Measurements from ENCODE around the gene SMAD9.

SMAD9 gene

DNA sequence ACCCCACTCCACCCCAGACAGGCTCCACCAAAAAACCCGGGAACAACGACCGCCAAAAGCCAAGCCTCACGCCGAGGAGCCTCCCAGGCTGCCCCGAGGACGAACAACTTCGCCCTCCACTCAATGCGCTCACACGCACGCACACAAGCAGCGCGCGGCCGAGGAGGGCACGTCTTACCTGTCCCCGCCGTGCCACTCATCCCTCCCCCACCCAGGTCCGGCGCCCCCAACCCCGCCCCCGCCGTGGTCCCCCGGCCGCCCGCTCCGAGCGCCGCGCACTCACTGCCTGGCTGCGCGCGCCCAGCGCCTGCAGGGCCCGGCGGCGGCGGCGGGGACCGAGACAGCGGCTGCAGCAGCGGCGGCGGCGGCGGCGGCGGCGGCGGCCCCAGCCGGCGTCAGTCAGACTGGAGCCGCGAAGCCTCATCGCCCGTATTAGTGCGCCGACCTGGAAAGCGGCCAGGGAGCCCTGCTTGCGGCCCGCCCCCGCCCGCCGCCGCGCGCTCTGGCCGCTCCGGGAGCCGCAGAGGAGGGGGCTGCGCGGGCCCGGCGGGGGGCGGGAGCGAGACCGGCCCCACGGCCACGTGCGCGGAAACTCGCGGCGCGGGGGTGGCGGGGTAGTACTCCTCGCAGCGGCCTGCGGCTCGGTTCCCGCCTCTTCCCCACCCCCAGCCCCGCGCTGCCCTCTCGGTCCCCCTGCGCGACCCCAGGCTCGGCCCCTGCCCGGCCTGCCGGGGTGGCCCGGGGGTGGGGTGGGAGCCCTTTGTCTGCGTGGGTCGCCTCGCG lies at the start of gene SMAD9:
Gene SMAD9 (minus strand): TSS at position 406 of the 783 bp plus-strand sequence. CDS start 40,549 bp downstream, outside the sequence.
- Histone ChIP-seq H3K36me3 (ENCODE audit: insufficient read depth, low read length) (no peaks in the 10 kb centered on the region), H3K9ac (ENCODE audit: low read length) (peak within 1 kb of the TSS; percentile 31), H3K4me3 (ENCODE audit: low read depth in 1 of 2, low read length in 2 of 2) (peak within 1 kb of the TSS; percentile 63 to 69), H3K4me1 (ENCODE audit: insufficient read depth, low read length) (peaks cover 31% of the 10 kb centered on the region), H3K27me3 (ENCODE audit: control insufficient read depth in 1 of 2, insufficient read depth in 2 of 2, low read length in 2 of 2) (no peaks in the 10 kb centered on the region), H3K9me3 (ENCODE audit: low read length) (no peaks in the 10 kb centered on the region), H3K27ac (ENCODE audit: low read depth, low read length) (peak within 1 kb of the TSS; percentile 61)

GRCh38 chr13:36966404-36966803 lies 46.4 kb upstream of the SMAD9 start:
- H3K9me3 ChIP-seq (ENCODE audit: low read length), result no peaks in the 10 kb centered on the region
- peaks cover 36% of the 10 kb centered on the region for H3K36me3 ChIP-seq (ENCODE audit: insufficient read depth, low read length)
- no peak overlapping the region for H3K4me3 ChIP-seq (ENCODE audit: low read depth in 1 of 2, low read length in 2 of 2)
- no peak overlapping the region for H3K9ac ChIP-seq (ENCODE audit: low read length)
- no peaks in the 10 kb centered on the region for H3K4me1 ChIP-seq (ENCODE audit: insufficient read depth, low read length)
- H3K27ac ChIP-seq (ENCODE audit: low read depth, low read length), result no peak overlapping the region
- no peaks in the 10 kb centered on the region for H3K27me3 ChIP-seq (ENCODE audit: control insufficient read depth in 1 of 2, insufficient read depth in 2 of 2, low read length in 2 of 2)

- H3K27me3 ChIP-seq (ENCODE audit: control insufficient read depth in 1 of 2, insufficient read depth in 2 of 2, low read length in 2 of 2), result no peaks in the 10 kb centered on the region
- H3K4me3 ChIP-seq (ENCODE audit: low read depth in 1 of 2, low read length in 2 of 2), result no peak overlapping the region
- no peak overlapping the region for H3K27ac ChIP-seq (ENCODE audit: low read depth, low read length)
- no peaks in the 10 kb centered on the region for H3K9me3 ChIP-seq (ENCODE audit: low read length)
- no peaks in the 10 kb centered on the region for H3K4me1 ChIP-seq (ENCODE audit: insufficient read depth, low read length)
- no peak overlapping the region for H3K9ac ChIP-seq (ENCODE audit: low read length)
- peaks cover 39% of the 10 kb centered on the region for H3K36me3 ChIP-seq (ENCODE audit: insufficient read depth, low read length)
Observed at GRCh38 chr13:36965767-36966166, 45.7 kb upstream of the SMAD9 start.

DNA sequence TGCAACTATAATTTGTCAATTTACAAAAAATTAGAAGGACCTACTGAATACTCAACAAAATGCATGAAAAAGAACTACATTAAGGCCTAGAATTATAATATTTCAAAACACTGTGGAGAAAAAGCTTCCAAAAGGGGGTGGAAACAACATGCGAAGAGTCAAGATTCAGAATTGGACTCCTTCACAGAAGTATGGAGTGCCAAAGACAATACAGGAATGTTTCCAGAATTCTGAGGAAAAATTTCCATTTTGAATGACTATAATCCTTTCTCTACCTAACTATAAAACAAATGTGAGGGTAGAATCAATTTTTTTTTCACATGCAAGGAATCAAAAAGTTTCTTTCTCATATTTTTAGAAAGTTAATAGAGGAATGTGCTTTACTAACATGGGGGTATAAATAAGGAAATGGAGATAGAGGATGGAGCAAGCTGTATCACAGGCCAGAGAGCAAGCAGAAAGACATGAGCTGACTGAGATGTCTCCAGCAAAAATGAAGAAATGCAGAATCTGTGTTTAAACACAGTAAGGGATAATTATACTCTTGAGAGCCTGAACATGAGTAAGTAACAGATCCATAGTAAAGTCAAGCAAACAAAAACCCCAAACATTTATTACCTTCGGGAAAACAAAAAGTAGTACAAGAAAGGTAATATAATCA lies 39.5 kb upstream of the SMAD9 start:
- Histone ChIP-seq H3K9me3 (ENCODE audit: low read length) (no peaks in the 10 kb centered on the region), H3K9ac (ENCODE audit: low read length) (no peak overlapping the region), H3K27me3 (ENCODE audit: control insufficient read depth in 1 of 2, insufficient read depth in 2 of 2, low read length in 2 of 2) (no peaks in the 10 kb centered on the region), H3K36me3 (ENCODE audit: insufficient read depth, low read length) (peaks cover 17% of the 10 kb centered on the region), H3K4me1 (ENCODE audit: insufficient read depth, low read length) (no peaks in the 10 kb centered on the region), H3K4me3 (ENCODE audit: low read depth in 1 of 2, low read length in 2 of 2) (no peak overlapping the region), H3K27ac (ENCODE audit: low read depth, low read length) (no peak overlapping the region)

GRCh38 chr13:36954542-36954941 lies 34.5 kb upstream of the SMAD9 start:
- Histone ChIP-seq H3K9me3 (ENCODE audit: low read length) (no peaks in the 10 kb centered on the region), H3K4me3 (ENCODE audit: low read depth in 1 of 2, low read length in 2 of 2) (no peak overlapping the region), H3K27ac (ENCODE audit: low read depth, low read length) (no peak overlapping the region), H3K4me1 (ENCODE audit: insufficient read depth, low read length) (no peaks in the 10 kb centered on the region), H3K36me3 (ENCODE audit: insufficient read depth, low read length) (no peaks in the 10 kb centered on the region), H3K9ac (ENCODE audit: low read length) (no peak overlapping the region), H3K27me3 (ENCODE audit: control insufficient read depth in 1 of 2, insufficient read depth in 2 of 2, low read length in 2 of 2) (no peaks in the 10 kb centered on the region)

- Histone ChIP-seq H3K4me1 (ENCODE audit: insufficient read depth, low read length) (no peaks in the 10 kb centered on the region), H3K9me3 (ENCODE audit: low read length) (no peaks in the 10 kb centered on the region), H3K27ac (ENCODE audit: low read depth, low read length) (no peak overlapping the region), H3K4me3 (ENCODE audit: low read depth in 1 of 2, low read length in 2 of 2) (no peak overlapping the region), H3K36me3 (ENCODE audit: insufficient read depth, low read length) (no peaks in the 10 kb centered on the region), H3K27me3 (ENCODE audit: control insufficient read depth in 1 of 2, insufficient read depth in 2 of 2, low read length in 2 of 2) (no peaks in the 10 kb centered on the region), H3K9ac (ENCODE audit: low read length) (no peak overlapping the region)
Observed at GRCh38 chr13:36950920-36951319, 30.9 kb upstream of the SMAD9 start.

- no peak overlapping the region for H3K4me3 ChIP-seq (ENCODE audit: low read depth in 1 of 2, low read length in 2 of 2)
- H3K9ac ChIP-seq (ENCODE audit: low read length), result no peak overlapping the region
- H3K27me3 ChIP-seq (ENCODE audit: control insufficient read depth in 1 of 2, insufficient read depth in 2 of 2, low read length in 2 of 2), result no peaks in the 10 kb centered on the region
- H3K27ac ChIP-seq (ENCODE audit: low read depth, low read length), result no peak overlapping the region
- H3K36me3 ChIP-seq (ENCODE audit: insufficient read depth, low read length), result no peaks in the 10 kb centered on the region
- no peaks in the 10 kb centered on the region for H3K9me3 ChIP-seq (ENCODE audit: low read length)
- H3K4me1 ChIP-seq (ENCODE audit: insufficient read depth, low read length), result no peaks in the 10 kb centered on the region
Observed at GRCh38 chr13:36950330-36950729, 30.3 kb upstream of the SMAD9 start.

GRCh38 chr13:36945078-36945477 lies 25.0 kb upstream of the SMAD9 start:
- Histone ChIP-seq H3K9ac (ENCODE audit: low read length) (no peak overlapping the region), H3K4me3 (ENCODE audit: low read depth in 1 of 2, low read length in 2 of 2) (no peak overlapping the region), H3K27me3 (ENCODE audit: control insufficient read depth in 1 of 2, insufficient read depth in 2 of 2, low read length in 2 of 2) (no peaks in the 10 kb centered on the region), H3K27ac (ENCODE audit: low read depth, low read length) (no peak overlapping the region), H3K36me3 (ENCODE audit: insufficient read depth, low read length) (no peaks in the 10 kb centered on the region), H3K9me3 (ENCODE audit: low read length) (no peaks in the 10 kb centered on the region), H3K4me1 (ENCODE audit: insufficient read depth, low read length) (no peaks in the 10 kb centered on the region)

DNA sequence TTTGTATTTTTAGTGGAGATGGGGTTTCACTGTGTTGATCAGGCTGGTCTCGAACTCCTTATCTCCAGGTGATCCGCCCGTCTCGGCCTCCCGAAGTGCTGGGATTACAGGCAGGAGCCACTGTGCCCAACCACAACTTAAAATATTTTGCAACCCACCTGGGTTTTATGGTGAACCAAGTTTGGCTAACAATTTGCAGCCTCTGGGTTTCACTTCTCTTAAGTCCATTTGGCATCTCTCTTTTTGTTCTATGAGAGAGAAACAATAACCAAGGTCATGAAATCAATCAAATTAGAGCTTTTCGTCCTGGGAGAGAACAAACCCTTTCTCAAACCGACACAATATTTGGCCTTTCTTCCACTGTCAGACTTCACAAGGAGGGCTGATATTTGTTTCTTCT lies 5.6 kb upstream of the SMAD9 start:
- H3K4me3 ChIP-seq (ENCODE audit: low read depth in 1 of 2, low read length in 2 of 2), result no peak overlapping the region
- H3K9me3 ChIP-seq (ENCODE audit: low read length), result no peaks in the 10 kb centered on the region
- H3K4me1 ChIP-seq (ENCODE audit: insufficient read depth, low read length), result peaks cover 2% of the 10 kb centered on the region
- no peaks in the 10 kb centered on the region for H3K36me3 ChIP-seq (ENCODE audit: insufficient read depth, low read length)
- H3K27me3 ChIP-seq (ENCODE audit: control insufficient read depth in 1 of 2, insufficient read depth in 2 of 2, low read length in 2 of 2), result no peaks in the 10 kb centered on the region
- no peak overlapping the region for H3K9ac ChIP-seq (ENCODE audit: low read length)
- no peak overlapping the region for H3K27ac ChIP-seq (ENCODE audit: low read depth, low read length)

- peaks cover 5% of the 10 kb centered on the region for H3K4me1 ChIP-seq (ENCODE audit: insufficient read depth, low read length)
- H3K36me3 ChIP-seq (ENCODE audit: insufficient read depth, low read length), result no peaks in the 10 kb centered on the region
- H3K4me3 ChIP-seq (ENCODE audit: low read depth in 1 of 2, low read length in 2 of 2), result no peak overlapping the region
- H3K27ac ChIP-seq (ENCODE audit: low read depth, low read length), result no peak overlapping the region
- H3K9me3 ChIP-seq (ENCODE audit: low read length), result no peaks in the 10 kb centered on the region
- no peak overlapping the region for H3K9ac ChIP-seq (ENCODE audit: low read length)
- H3K27me3 ChIP-seq (ENCODE audit: control insufficient read depth in 1 of 2, insufficient read depth in 2 of 2, low read length in 2 of 2), result no peaks in the 10 kb centered on the region
Observed at GRCh38 chr13:36924001-36924400, 4.0 kb upstream of the SMAD9 start.

DNA sequence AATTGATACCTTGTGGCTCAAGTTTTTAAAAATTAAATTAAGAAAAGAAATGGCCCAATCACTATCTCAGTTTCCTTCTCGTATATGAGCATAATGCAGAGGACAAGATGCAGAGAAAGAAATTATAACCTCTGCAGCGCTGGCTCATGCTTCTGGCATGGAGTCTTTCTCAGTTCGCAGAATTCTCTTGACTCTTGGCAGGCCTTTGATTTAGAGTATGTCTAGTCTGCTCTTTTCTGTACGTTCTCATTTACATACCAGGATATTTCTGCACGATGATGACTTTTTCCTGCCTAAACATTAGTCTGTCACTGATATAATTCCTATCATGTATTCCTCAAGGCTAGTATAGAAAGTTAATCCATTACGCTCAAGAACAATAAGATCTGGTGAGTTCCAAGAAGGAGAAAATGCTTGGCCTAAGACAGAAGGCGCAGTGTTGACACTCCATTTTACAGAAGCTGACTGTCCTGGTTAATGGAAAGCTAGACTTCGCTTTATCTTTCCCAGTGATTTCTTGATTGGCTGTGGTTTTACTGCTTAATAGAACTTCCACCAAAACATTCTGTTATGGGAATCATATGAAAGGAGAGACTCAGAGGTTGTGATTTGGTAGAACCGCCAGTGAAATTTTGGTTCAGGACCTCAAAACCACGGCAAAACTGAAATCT lies 1.7 kb upstream of the SMAD9 start:
- H3K27ac ChIP-seq (ENCODE audit: low read depth, low read length), result no peak overlapping the region
- H3K4me3 ChIP-seq (ENCODE audit: low read depth in 1 of 2, low read length in 2 of 2), result no peak overlapping the region
- H3K27me3 ChIP-seq (ENCODE audit: control insufficient read depth in 1 of 2, insufficient read depth in 2 of 2, low read length in 2 of 2), result no peaks in the 10 kb centered on the region
- H3K4me1 ChIP-seq (ENCODE audit: insufficient read depth, low read length), result peaks cover 21% of the 10 kb centered on the region
- H3K9ac ChIP-seq (ENCODE audit: low read length), result no peak overlapping the region
- H3K9me3 ChIP-seq (ENCODE audit: low read length), result no peaks in the 10 kb centered on the region
- no peaks in the 10 kb centered on the region for H3K36me3 ChIP-seq (ENCODE audit: insufficient read depth, low read length)
